ENCODE measurements around the gene MAMLD1. TPM values are rescaled to one million over a fixed set of nuclear protein-coding genes. Genes with fewer than 3 reads are reported as not detected.

Gene MAMLD1
- total and polyA plus RNA-seq, 2 of the 8 experiments (the other 6 are each of a cell fraction or from before 2014, with no cell fraction given) = 0.09 to 0.26 TPM

- Histone ChIP-seq H2AK5ac (ENCODE audit: low read depth, low read length) (no peak overlapping the region), H3K4me2 (ENCODE audit: insufficient read depth in 1 of 2, low read depth in 2 of 2, low read length in 2 of 2) (no peak overlapping the region), H3K14ac (ENCODE audit: insufficient read length) (no peak overlapping the region), H3K27me3 (replicated peaks in 1 of 4; ENCODE audit: control insufficient read depth in 3 of 4, extremely low read depth in 1 of 4, insufficient read depth in 3 of 4, low read length in 3 of 4) (peaks cover 0 to 16% (median 11%) of the 10 kb centered on the region in 4 experiments; a peak in 6 of 7 replicates), H2BK20ac (ENCODE audit: low read length) (no peak overlapping the region), H3K79me1 (ENCODE audit: low read depth, low read length) (no peaks in the 10 kb centered on the region), H2BK15ac (ENCODE audit: low read length) (no peak overlapping the region), H3K27ac (ENCODE audit: low read depth, low read length) (no peak overlapping the region), H3K9me3 (ENCODE audit: insufficient read depth in 2 of 2, low read depth in 1 of 2, low read length in 1 of 2) (no peaks in the 10 kb centered on the region), H2AFZ (ENCODE audit: low read length) (no peak overlapping the region), H2BK5ac (ENCODE audit: low read depth, low read length) (no peak overlapping the region), H4K91ac (replicated peaks; ENCODE audit: insufficient read length, low read length) (no peak overlapping the region), H4K20me1 (replicated peaks in 1 of 2; ENCODE audit: control insufficient read depth in 1 of 2, insufficient read depth in 2 of 2, low read length in 2 of 2) (no peaks in the 10 kb centered on the region), H4K5ac (ENCODE audit: insufficient read length, low read depth, low read length) (no peak overlapping the region), H3K9ac (replicated peaks in 1 of 4; ENCODE audit: extremely low read depth in 1 of 4, low read depth in 3 of 4, low read length in 3 of 4) (no peak overlapping the region), H2BK120ac (replicated peaks; ENCODE audit: low read depth, low read length) (no peak overlapping the region), H3K4ac (replicated peaks; ENCODE audit: insufficient read length, low read depth, low read length) (no peak overlapping the region), H3K18ac (ENCODE audit: extremely low read depth, low read length) (no peak overlapping the region), H4K8ac (ENCODE audit: extremely low read depth, insufficient read depth, low read length) (no peak overlapping the region), H3K56ac (replicated peaks; ENCODE audit: insufficient read length, low read depth, low read length) (no peak overlapping the region), H3K4me1 (replicated peaks in 1 of 4; ENCODE audit: control insufficient read depth in 3 of 4, insufficient read depth in 4 of 4, low read length in 3 of 4) (peaks cover 0 to 9% (median 3%) of the 10 kb centered on the region in 4 experiments; a peak in 2 of 7 replicates), H3K23ac (ENCODE audit: insufficient read length) (no peak overlapping the region), H2BK12ac (ENCODE audit: low read depth, low read length) (no peak overlapping the region), H3K79me2 (ENCODE audit: control insufficient read depth in 1 of 2, insufficient read depth in 2 of 2, low read length in 2 of 2) (no peaks in the 10 kb centered on the region), H3K4me3 (ENCODE audit: extremely low read depth in 1 of 4, insufficient read depth in 2 of 4, low read depth in 3 of 4, low read length in 4 of 4) (no peak overlapping the region), H3K23me2 (ENCODE audit: low read depth, low read length) (no peaks in the 10 kb centered on the region; the same call in 1 of the 2 replicates), H3K36me3 (ENCODE audit: control insufficient read depth in 2 of 4, insufficient read depth in 4 of 4, low read length in 3 of 4) (no peaks in the 10 kb centered on the region)
- no peak for DNase-seq (ENCODE audit: low read depth in 1 of 2, low spot score in 2 of 2)
- 96% methylated on average over 4 of the region's 4 CpGs; no CpG with 5 or more reads in 1 of the 2 experiments for WGBS, 2 experiments (ENCODE audit: extremely low coverage in 1 of 2, insufficient coverage in 1 of 2, insufficient read length in 1 of 2, insufficient replicate concordance in 2 of 2, low coverage in 1 of 2, low lambda C conversion rate in 2 of 2, missing lambda C conversion rate in 1 of 2)
- FAIRE-seq = no peak
- CTCF ChIA-PET (ENCODE audit: partially characterized antibody) = interaction anchor here (0.9 to 2.5 kb wide), 7 partner anchors 11 to 141 kb away, joined by 3 to 10 read pairs (median 3); no protein-coding TSS in a partner anchor
- POLR2A ChIA-PET (ENCODE audit: partially characterized antibody) = no interaction called here
- TF ChIP-seq JUN (IDR thresholded peaks at IDR 0.05; ENCODE audit: low read depth, low read length) (no peak), ZNF274 (IDR thresholded peaks at IDR 0.05; ENCODE audit: borderline replicate concordance, extremely low read depth, low read length) (no peak), GABPA (IDR thresholded peaks at IDR 0.05; ENCODE audit: borderline replicate concordance, insufficient read depth, low read length) (no peak), EZH2 (IDR thresholded peaks at IDR 0.05; ENCODE audit: low read depth, low read length, severe bottlenecking) (no peak), BCL11A (IDR thresholded peaks at IDR 0.05; ENCODE audit: low read depth in 2 of 2, low read length in 2 of 2) (no peak), GTF2F1 (IDR thresholded peaks at IDR 0.05; ENCODE audit: borderline replicate concordance, low read depth, low read length) (no peak), NANOG (IDR thresholded peaks at IDR 0.05; ENCODE audit: insufficient read depth, low read depth, low read length, poor library complexity, severe bottlenecking) (no peak), MAFK (IDR thresholded peaks at IDR 0.05; ENCODE audit: low read depth, low read length) (no peak), TAF7 (optimal IDR thresholded peaks at IDR 0.05; ENCODE audit: borderline replicate concordance, low read depth, low read length) (no peak)
These were observed 179.7 kb downstream of the MAMLD1 start for GRCh38 chrX:150542846-150543229.
